Gastroesophageal sphincter (tissue), 4 donors: ENCODE results near the gene BMI1. TPM values are rescaled to one million over a fixed set of nuclear protein-coding genes. Genes with fewer than 3 reads are reported as not detected.

Source experiments
- ATAC-seq: fragments of 150-250 bp; one replicate; pipeline ENCODE4 v1.9.1; 2016; ENCODE audit warnings: mild to moderate bottlenecking, moderate library complexity
- H3K27ac ChIP-seq, 4 donors: fragments of 200-600 bp; sonication (generic) in 3 of 4; 1 replicate in 3 of 4; 2 replicates in 1 of 4; pipeline ENCODE4 v1.5.1; 2016 to 2019
- H3K27me3 ChIP-seq: fragments of 200-600 bp; sonication (generic); one replicate; pipeline ENCODE4 v1.5.1; 2019
- H3K36me3 ChIP-seq, 2 donors: fragments of 200-600 bp; sonication (generic); one replicate each; pipeline ENCODE4 v1.5.1; 2019; ENCODE audit warnings: control low read depth in 1 of 2
- H3K4me1 ChIP-seq, 3 donors: fragments of 200-600 bp; sonication (generic); 1 replicate in 2 of 3; 2 replicates in 1 of 3; pipeline ENCODE4 v1.5.1; 2016 to 2019; ENCODE audit warnings: control low read depth in 2 of 3
- H3K4me3 ChIP-seq, 2 donors: fragments of 200-600 bp; sonication (generic); one replicate each; pipeline ENCODE4 v1.5.1; 2019; ENCODE audit warnings: mild to moderate bottlenecking in 1 of 2, moderate library complexity in 1 of 2
- H3K9me3 ChIP-seq, 3 donors: fragments of 200-600 bp; sonication (generic); one replicate each; pipeline ENCODE4 v1.5.1; 2017 to 2019; ENCODE audit warnings: control low read depth in 2 of 3
- CTCF ChIP-seq, 4 experiments: fragments of 200-600 bp in 2 of 4; fragments of 450-650 bp in 2 of 4; sonication (generic) in 1 of 4; IDR thresholded peaks; one replicate each; pipeline ENCODE4 v1.5.1; 2017 to 2019; ENCODE audit warnings: antibody characterized with exemption in 4 of 4, mild to moderate bottlenecking in 2 of 4, moderate library complexity in 2 of 4
- EP300 ChIP-seq: sonication (generic); formaldehyde crosslinking; IDR thresholded peaks from one replicate; pipeline ENCODE4 v1.6.1; 2017; ENCODE audit warnings: antibody characterized with exemption, mild to moderate bottlenecking
- POLR2A ChIP-seq, 2 donors: fragments of 450-650 bp; IDR thresholded peaks; one replicate each; pipeline ENCODE4 v1.6.1; 2017; ENCODE audit warnings: antibody characterized with exemption in 2 of 2, mild to moderate bottlenecking in 2 of 2, moderate library complexity in 1 of 2
- POLR2AphosphoS5 ChIP-seq: sonication (generic); formaldehyde crosslinking; IDR thresholded peaks from one replicate; pipeline ENCODE4 v1.6.1; 2017; ENCODE audit warnings: antibody characterized with exemption
- WGBS, 2 donors: methylation state at CpG; one replicate each; pipeline ENCODE4 v1.1.5; 2018; ENCODE audit warnings: low coverage in 1 of 2; 5-methylcytosine and 5-hydroxymethylcytosine counted together
- total RNA-seq, 4 donors: library from RNA; depleted of rRNA; stranded (reverse); fragments of >200 nt; gene quantifications; one replicate each; pipeline ENCODE4 v1.1.0, GENCODE V29; 2016

BMI1 gene
- total RNA-seq, 4 donors from 2014 or later: 70.5 to 108 (median 94.3) TPM

GRCh38 chr10:22365644-22366434 is 44.9 kb downstream of the BMI1 start:
- H3K36me3 ChIP-seq: no peaks in the 10 kb centered on the region
- TF ChIP-seq EP300 (no peak), POLR2AphosphoS5 (no peak), CTCF (IDR thresholded peaks at IDR 0.05) (no peak), POLR2A (IDR thresholded peaks at IDR 0.05) (no peak)
- WGBS, 2 donors: 88 to 96% methylated on average over 4 of the region's 4 CpGs
- no peak overlapping the region for H3K27ac ChIP-seq
- peaks cover 16% of the 10 kb centered on the region for H3K27me3 ChIP-seq
- ATAC-seq: no peak
- H3K4me3 ChIP-seq: no peak overlapping the region
- H3K4me1 ChIP-seq: no peaks in the 10 kb centered on the region
- H3K9me3 ChIP-seq: no peaks in the 10 kb centered on the region

- H3K27ac ChIP-seq: no peak overlapping the region
- TF ChIP-seq POLR2AphosphoS5 (no peak), POLR2A (IDR thresholded peaks at IDR 0.05) (no peak), CTCF (IDR thresholded peaks at IDR 0.05) (no peak), EP300 (no peak)
- no peaks in the 10 kb centered on the region for H3K9me3 ChIP-seq
- no peaks in the 10 kb centered on the region for H3K36me3 ChIP-seq
- peaks cover 19% of the 10 kb centered on the region for H3K27me3 ChIP-seq
- ATAC-seq: no peak
- H3K4me3 ChIP-seq: no peak overlapping the region
- no peaks in the 10 kb centered on the region for H3K4me1 ChIP-seq
Measured at GRCh38 chr10:22366435-22366703, 45.5 kb downstream of the BMI1 start.

DNA sequence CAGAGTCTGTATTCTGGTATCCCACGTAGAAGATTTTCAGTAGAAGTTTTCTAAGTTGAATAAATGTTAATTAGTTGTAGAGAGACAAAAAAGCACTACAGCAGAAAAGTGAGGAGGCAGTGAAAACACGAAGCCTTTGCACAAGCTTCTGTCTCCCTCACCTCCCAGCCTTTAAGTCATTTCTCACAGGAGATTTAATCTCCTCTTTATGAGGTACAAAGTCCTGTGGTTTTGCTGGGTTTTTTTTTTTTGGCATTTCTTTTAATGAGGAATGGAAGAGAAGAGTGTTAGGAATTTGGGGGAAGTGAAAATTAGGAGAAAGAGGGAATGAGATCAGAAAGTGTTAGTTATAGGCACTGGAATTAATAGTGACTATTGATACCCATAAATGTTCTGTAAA is 45.9 kb downstream of the BMI1 start:
- Histone ChIP-seq H3K27me3 (peaks cover 19% of the 10 kb centered on the region), H3K27ac (no peak overlapping the region), H3K4me3 (no peak overlapping the region), H3K9me3 (no peaks in the 10 kb centered on the region), H3K36me3 (no peaks in the 10 kb centered on the region), H3K4me1 (no peaks in the 10 kb centered on the region)
- no peak for TF ChIP-seq POLR2AphosphoS5
- TF ChIP-seq POLR2A (IDR thresholded peaks at IDR 0.05): no peak
- TF ChIP-seq EP300: no peak
- TF ChIP-seq CTCF (IDR thresholded peaks at IDR 0.05): no peak
- no peak for ATAC-seq
- 55 to 64% methylated on average over 2 of the region's 2 CpGs for WGBS, 2 donors

DNA sequence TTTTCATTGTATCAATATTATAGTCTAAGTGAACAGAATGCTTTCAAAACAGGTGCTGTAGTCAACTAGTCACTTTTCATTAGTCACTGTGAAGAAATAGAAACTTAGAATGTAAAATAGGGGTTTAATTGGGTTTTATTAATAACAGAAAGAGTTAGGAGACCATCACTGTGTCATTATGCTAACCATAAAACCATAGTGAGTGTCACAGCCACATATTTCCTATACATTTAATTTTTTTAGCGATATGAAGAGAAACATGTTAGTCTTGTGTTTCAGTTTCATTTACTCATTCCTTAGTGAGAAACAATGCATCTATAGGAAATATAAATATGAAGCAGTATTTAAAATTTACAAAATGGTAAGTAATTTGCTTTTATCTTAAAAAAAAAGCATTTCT is 46.6 kb downstream of the BMI1 start:
- Histone ChIP-seq H3K4me1 (no peaks in the 10 kb centered on the region), H3K27me3 (peaks cover 22% of the 10 kb centered on the region), H3K9me3 (no peaks in the 10 kb centered on the region), H3K4me3 (no peak overlapping the region), H3K36me3 (no peaks in the 10 kb centered on the region), H3K27ac (no peak overlapping the region)
- WGBS, 2 donors: 82 to 92% methylated on average over 1 of the region's 1 CpG
- ATAC-seq: no peak
- TF ChIP-seq CTCF (IDR thresholded peaks at IDR 0.05) (no peak), EP300 (no peak), POLR2A (IDR thresholded peaks at IDR 0.05) (no peak), POLR2AphosphoS5 (no peak)

- Histone ChIP-seq H3K27ac (no peak overlapping the region), H3K27me3 (peaks cover 21% of the 10 kb centered on the region), H3K4me3 (no peak overlapping the region), H3K4me1 (no peaks in the 10 kb centered on the region), H3K9me3 (no peaks in the 10 kb centered on the region), H3K36me3 (no peaks in the 10 kb centered on the region)
- WGBS, 2 donors: 87 to 94% methylated on average over 4 of the region's 4 CpGs
- no peak for ATAC-seq
- TF ChIP-seq POLR2AphosphoS5: no peak
- no peak for TF ChIP-seq CTCF (IDR thresholded peaks at IDR 0.05)
- no peak for TF ChIP-seq POLR2A (IDR thresholded peaks at IDR 0.05)
- TF ChIP-seq EP300: no peak
Measured at GRCh38 chr10:22368402-22368801, 47.5 kb downstream of the BMI1 start.
